ENCODE data around the gene NANOS1.

The NANOS1 gene

GRCh38 chr10:119041326-119041725 lies 11.8 kb downstream of the NANOS1 start:
- Histone ChIP-seq H3K27me3 (ENCODE audit: insufficient read depth, low read length, poor library complexity) (no peaks in the 10 kb centered on the region), H3K36me3 (ENCODE audit: insufficient read depth, low read length) (peaks cover 98% of the 10 kb centered on the region), H3K9ac (ENCODE audit: low read depth, low read length) (no peak overlapping the region), H3K4me2 (ENCODE audit: insufficient read depth, low read length) (no peak overlapping the region), H4K20me1 (ENCODE audit: insufficient read depth, low read length) (peaks cover 73% of the 10 kb centered on the region), H3K4me3 (ENCODE audit: low read depth in 1 of 2, low read length in 2 of 2) (no peak overlapping the region), H3K4me1 (ENCODE audit: insufficient read depth, low read length) (peaks cover 10% of the 10 kb centered on the region), H3K27ac (ENCODE audit: low read length) (no peak overlapping the region), H3K79me2 (ENCODE audit: insufficient read depth, low read length) (peaks cover 89% of the 10 kb centered on the region), H2AFZ (ENCODE audit: low read depth, low read length) (no peak overlapping the region), H3K9me3 (ENCODE audit: insufficient read depth, low read length, severe bottlenecking) (no peaks in the 10 kb centered on the region)
- DNase-seq (no peak), ATAC-seq (ENCODE audit: insufficient read depth, low read depth) (no peak)
- TF ChIP-seq EZH2 (IDR thresholded peaks at IDR 0.05; ENCODE audit: borderline replicate concordance, low read depth, low read length, severe bottlenecking) (no peak), CTCF (IDR thresholded peaks at IDR 0.05; ENCODE audit: borderline replicate concordance, extremely low read depth, low read length, poor library complexity, severe bottlenecking) (no peak)

GRCh38 chr10:119042169-119042568 lies 12.7 kb downstream of the NANOS1 start:
- H3K36me3 ChIP-seq (ENCODE audit: insufficient read depth, low read length): peaks cover 98% of the 10 kb centered on the region
- H3K9ac ChIP-seq (ENCODE audit: low read depth, low read length): no peak overlapping the region
- peaks cover 7% of the 10 kb centered on the region for H3K4me1 ChIP-seq (ENCODE audit: insufficient read depth, low read length)
- no peak overlapping the region for H3K27ac ChIP-seq (ENCODE audit: low read length)
- ATAC-seq (ENCODE audit: insufficient read depth, low read depth) (no peak), DNase-seq (no peak)
- peaks cover 94% of the 10 kb centered on the region for H3K79me2 ChIP-seq (ENCODE audit: insufficient read depth, low read length)
- no peaks in the 10 kb centered on the region for H3K27me3 ChIP-seq (ENCODE audit: insufficient read depth, low read length, poor library complexity)
- no peak for TF ChIP-seq CTCF (IDR thresholded peaks at IDR 0.05; ENCODE audit: borderline replicate concordance, extremely low read depth, low read length, poor library complexity, severe bottlenecking)
- no peak for TF ChIP-seq EZH2 (IDR thresholded peaks at IDR 0.05; ENCODE audit: borderline replicate concordance, low read depth, low read length, severe bottlenecking)
- H3K9me3 ChIP-seq (ENCODE audit: insufficient read depth, low read length, severe bottlenecking): no peaks in the 10 kb centered on the region
- no peak overlapping the region for H2AFZ ChIP-seq (ENCODE audit: low read depth, low read length)
- no peak overlapping the region for H3K4me3 ChIP-seq (ENCODE audit: low read depth in 1 of 2, low read length in 2 of 2)
- no peak overlapping the region for H3K4me2 ChIP-seq (ENCODE audit: insufficient read depth, low read length)
- peaks cover 79% of the 10 kb centered on the region for H4K20me1 ChIP-seq (ENCODE audit: insufficient read depth, low read length)

- Histone ChIP-seq H3K4me1 (ENCODE audit: insufficient read depth, low read length) (no peaks in the 10 kb centered on the region), H4K20me1 (ENCODE audit: insufficient read depth, low read length) (peaks cover 82% of the 10 kb centered on the region), H3K27ac (ENCODE audit: low read length) (no peak overlapping the region), H3K79me2 (ENCODE audit: insufficient read depth, low read length) (peaks cover 97% of the 10 kb centered on the region), H3K27me3 (ENCODE audit: insufficient read depth, low read length, poor library complexity) (no peaks in the 10 kb centered on the region), H3K4me3 (ENCODE audit: low read depth in 1 of 2, low read length in 2 of 2) (no peak overlapping the region), H3K4me2 (ENCODE audit: insufficient read depth, low read length) (no peak overlapping the region), H3K9me3 (ENCODE audit: insufficient read depth, low read length, severe bottlenecking) (no peaks in the 10 kb centered on the region), H2AFZ (ENCODE audit: low read depth, low read length) (no peak overlapping the region), H3K9ac (ENCODE audit: low read depth, low read length) (no peak overlapping the region), H3K36me3 (ENCODE audit: insufficient read depth, low read length) (peaks cover 100% of the 10 kb centered on the region)
- ATAC-seq (ENCODE audit: insufficient read depth, low read depth): no peak
- DNase-seq: no peak
- TF ChIP-seq CTCF (IDR thresholded peaks at IDR 0.05; ENCODE audit: borderline replicate concordance, extremely low read depth, low read length, poor library complexity, severe bottlenecking) (no peak), EZH2 (IDR thresholded peaks at IDR 0.05; ENCODE audit: borderline replicate concordance, low read depth, low read length, severe bottlenecking) (no peak)
These were observed 16.0 kb downstream of the NANOS1 start for GRCh38 chr10:119045561-119045960.

GRCh38 chr10:119049361-119049760 lies 19.8 kb downstream of the NANOS1 start:
- Histone ChIP-seq H3K79me2 (ENCODE audit: insufficient read depth, low read length) (peaks cover 97% of the 10 kb centered on the region), H3K27ac (ENCODE audit: low read length) (no peak overlapping the region), H3K4me1 (ENCODE audit: insufficient read depth, low read length) (no peaks in the 10 kb centered on the region), H3K9ac (ENCODE audit: low read depth, low read length) (no peak overlapping the region), H3K27me3 (ENCODE audit: insufficient read depth, low read length, poor library complexity) (no peaks in the 10 kb centered on the region), H3K36me3 (ENCODE audit: insufficient read depth, low read length) (peaks cover 100% of the 10 kb centered on the region), H3K9me3 (ENCODE audit: insufficient read depth, low read length, severe bottlenecking) (no peaks in the 10 kb centered on the region), H4K20me1 (ENCODE audit: insufficient read depth, low read length) (peaks cover 84% of the 10 kb centered on the region), H3K4me3 (ENCODE audit: low read depth in 1 of 2, low read length in 2 of 2) (no peak overlapping the region), H3K4me2 (ENCODE audit: insufficient read depth, low read length) (no peak overlapping the region), H2AFZ (ENCODE audit: low read depth, low read length) (no peak overlapping the region)
- ATAC-seq (ENCODE audit: insufficient read depth, low read depth): no peak
- DNase-seq: no peak
- TF ChIP-seq EZH2 (IDR thresholded peaks at IDR 0.05; ENCODE audit: borderline replicate concordance, low read depth, low read length, severe bottlenecking): no peak
- no peak for TF ChIP-seq CTCF (IDR thresholded peaks at IDR 0.05; ENCODE audit: borderline replicate concordance, extremely low read depth, low read length, poor library complexity, severe bottlenecking)

Data from DND-41 (cell line).